CD14-positive monocyte (primary cell): ENCODE measurements around the gene FGFR4. TPM values are rescaled to one million over a fixed set of nuclear protein-coding genes. Genes with fewer than 3 reads are reported as not detected.

ENCODE experiments used
- DNase-seq, 3 donors: peaks; one replicate each; pipeline ENCODE4 v3.0.0-alpha.2; 2011 to 2022
- H2AFZ ChIP-seq: 2 replicates; pipeline ENCODE4 v1.6.0; 2012; ENCODE audit warnings: mild to moderate bottlenecking, low read depth, low read length, inconsistent platforms; ENCODE audit not compliant: insufficient read depth, poor library complexity, severe bottlenecking
- H3K27ac ChIP-seq, 2 donors: 1 replicate in 1 of 2; 2 replicates in 1 of 2; pipeline ENCODE4 v1.5.1; 2012 to 2013; ENCODE audit warnings: low read length in 2 of 2, control low read depth in 1 of 2, inconsistent platforms in 1 of 2, low read depth in 1 of 2, mild to moderate bottlenecking in 1 of 2
- H3K27me3 ChIP-seq, 2 donors: one replicate each; pipeline versions ENCODE4 v1.6.0 to v1.6.1; 2011 to 2013; ENCODE audit warnings: low read length in 2 of 2; ENCODE audit not compliant: control insufficient read depth in 2 of 2, insufficient read depth in 2 of 2
- H3K36me3 ChIP-seq, 2 donors: replicated peaks in 1 of 2; 1 replicate in 1 of 2; 2 replicates in 1 of 2; pipeline versions ENCODE4 v1.5.1 to v1.6.1; 2012 to 2013; ENCODE audit warnings: low read length in 2 of 2, control low read depth in 1 of 2, inconsistent platforms in 1 of 2, mild to moderate bottlenecking in 1 of 2; ENCODE audit not compliant: insufficient read depth in 2 of 2, control insufficient read depth in 1 of 2
- H3K4me1 ChIP-seq, 2 donors: 1 replicate in 1 of 2; 2 replicates in 1 of 2; pipeline versions ENCODE4 v1.5.1 to v1.6.1; 2012 to 2013; ENCODE audit warnings: low read length in 2 of 2, control low read depth in 1 of 2, inconsistent platforms in 1 of 2, mild to moderate bottlenecking in 1 of 2, moderate library complexity in 1 of 2; ENCODE audit not compliant: insufficient read depth in 2 of 2, control insufficient read depth in 1 of 2
- H3K4me2 ChIP-seq: replicated peaks from 2 replicates; pipeline ENCODE3; 2012; ENCODE audit warnings: low read length, moderate library complexity, mild to moderate bottlenecking; ENCODE audit not compliant: poor library complexity, severe bottlenecking; ENCODE audit errors: extremely low read depth
- H3K4me3 ChIP-seq, 3 experiments: fragments of 200-600 bp in 1 of 3; sonication (generic) in 1 of 3; replicated peaks in 1 of 3; 1 replicate in 2 of 3; 2 replicates in 1 of 3; pipeline ENCODE4 v1.5.1; 2011 to 2013; ENCODE audit warnings: low read length in 3 of 3, mild to moderate bottlenecking in 3 of 3, control low read depth in 2 of 3, low read depth in 2 of 3, inconsistent platforms in 1 of 3, moderate library complexity in 1 of 3
- H3K79me2 ChIP-seq: 2 replicates; pipeline ENCODE4 v1.6.0; 2012; ENCODE audit warnings: mild to moderate bottlenecking, control low read depth, inconsistent platforms, low read length, moderate library complexity; ENCODE audit not compliant: insufficient read depth
- H3K9ac ChIP-seq: 2 replicates; pipeline ENCODE4 v1.6.0; 2017; ENCODE audit warnings: low read length, mild to moderate bottlenecking; ENCODE audit not compliant: insufficient read depth, poor library complexity, severe bottlenecking
- H3K9me3 ChIP-seq, 2 donors: replicated peaks in 1 of 2; 1 replicate in 1 of 2; 2 replicates in 1 of 2; pipeline versions ENCODE4 v1.5.1 to v1.6.1; 2012 to 2013; ENCODE audit warnings: low read length in 2 of 2, control low read depth in 1 of 2; ENCODE audit not compliant: control insufficient read depth in 1 of 2, insufficient read depth in 1 of 2
- H4K20me1 ChIP-seq: 2 replicates; pipeline ENCODE4 v1.6.0; 2012; ENCODE audit warnings: mild to moderate bottlenecking, low read length, control low read depth, moderate library complexity; ENCODE audit not compliant: insufficient read depth
- H3K27ac Mint-ChIP-seq, 7 donors: one replicate each; pipeline ENCODE4 v1.8.0; 2020; ENCODE audit warnings: mild to moderate bottlenecking in 7 of 7, mixed read lengths in 7 of 7, moderate library complexity in 6 of 7, inconsistent platforms in 2 of 7
- H3K27me3 Mint-ChIP-seq, 3 donors: one replicate each; pipeline ENCODE4 v1.8.0; 2021 to 2022; ENCODE audit warnings: low read depth in 3 of 3, mild to moderate bottlenecking in 3 of 3, mixed read lengths in 3 of 3, moderate library complexity in 3 of 3, inconsistent platforms in 1 of 3
- H3K36me3 Mint-ChIP-seq, 2 donors: one replicate each; pipeline ENCODE4 v1.8.0; 2020; ENCODE audit warnings: mixed read lengths in 2 of 2, inconsistent platforms in 1 of 2, mild to moderate bottlenecking in 1 of 2
- H3K4me1 Mint-ChIP-seq: one replicate; pipeline ENCODE4 v1.8.0; 2020; ENCODE audit warnings: mild to moderate bottlenecking, mixed read lengths
- H3K4me3 Mint-ChIP-seq, 2 donors: one replicate each; pipeline ENCODE4 v1.8.0; 2020; ENCODE audit warnings: mild to moderate bottlenecking in 2 of 2, mixed read lengths in 2 of 2, moderate library complexity in 1 of 2
- H3K9me3 Mint-ChIP-seq, 7 donors: one replicate each; pipeline ENCODE4 v1.8.0; 2020 to 2022; ENCODE audit warnings: mixed read lengths in 7 of 7, mild to moderate bottlenecking in 6 of 7, moderate library complexity in 6 of 7, inconsistent platforms in 2 of 7
- WGBS: methylation state at CpG from one replicate; pipeline ENCODE4 v1.1.5; 2013; ENCODE audit warnings: missing lambda C conversion rate; ENCODE audit not compliant: insufficient coverage; 5-methylcytosine and 5-hydroxymethylcytosine counted together
- intact Hi-C, 2 donors: fragments of 100-400 bp; cut with micrococcal nuclease; formaldehyde crosslinking; loops; one replicate each; pipeline versions ENCODE4 v1.15.0 to v1.15.1; 2023
- polyA plus RNA-seq, 3 donors: library from polyadenylated mRNA; depleted of rRNA in 1 of 3; unstranded in 2 of 3; stranded (reverse) in 1 of 3; fragments of 300-500 nt in 2 of 3; fragments of >200 nt in 1 of 3; fragmentation: Illumina TruSeq in 2 of 3; gene quantifications; 1 replicate in 2 of 3; 2 replicates in 1 of 3; pipeline ENCODE4 v1.2.3, GENCODE V29; 2012 to 2021
- TF ChIP-seq, protein P1 (sequence below): fragments of 200-600 bp; IDR thresholded peaks from one replicate; pipeline ENCODE4 v1.8.0; 2022; ENCODE audit warnings: antibody characterized with exemption, mild to moderate bottlenecking

FGFR4 gene
- polyA plus RNA-seq, 3 donors: 0.39 TPM; not detected in 2

GRCh38 chr5:177103523-177104253, 17.0 kb downstream of the FGFR4 start:
- DNase-seq: no peak
- 50% methylated on average over 7 of the region's 9 CpGs for WGBS
- Mint-ChIP-seq H3K27ac (no peak overlapping the region), H3K4me3 (no peak overlapping the region), H3K4me1 (no peaks in the 10 kb centered on the region), H3K36me3 (no peaks in the 10 kb centered on the region), H3K27me3 (peaks cover 7 to 9% (median 7%) of the 10 kb centered on the region in 3 donors), H3K9me3 (peaks cover 0 to 3% (median 0%) of the 10 kb centered on the region in 7 donors)
- Histone ChIP-seq H3K27ac (no peak overlapping the region), H3K27me3 (no peaks in the 10 kb centered on the region), H3K4me2 (no peak overlapping the region), H3K9me3 (no peaks in the 10 kb centered on the region), H3K4me3 (no peak overlapping the region), H3K9ac (no peak overlapping the region), H4K20me1 (no peaks in the 10 kb centered on the region), H2AFZ (no peak overlapping the region), H3K4me1 (no peaks in the 10 kb centered on the region), H3K79me2 (no peaks in the 10 kb centered on the region), H3K36me3 (no peaks in the 10 kb centered on the region)
- intact Hi-C loops: no loop called here
- TF ChIP-seq, protein P1, sequence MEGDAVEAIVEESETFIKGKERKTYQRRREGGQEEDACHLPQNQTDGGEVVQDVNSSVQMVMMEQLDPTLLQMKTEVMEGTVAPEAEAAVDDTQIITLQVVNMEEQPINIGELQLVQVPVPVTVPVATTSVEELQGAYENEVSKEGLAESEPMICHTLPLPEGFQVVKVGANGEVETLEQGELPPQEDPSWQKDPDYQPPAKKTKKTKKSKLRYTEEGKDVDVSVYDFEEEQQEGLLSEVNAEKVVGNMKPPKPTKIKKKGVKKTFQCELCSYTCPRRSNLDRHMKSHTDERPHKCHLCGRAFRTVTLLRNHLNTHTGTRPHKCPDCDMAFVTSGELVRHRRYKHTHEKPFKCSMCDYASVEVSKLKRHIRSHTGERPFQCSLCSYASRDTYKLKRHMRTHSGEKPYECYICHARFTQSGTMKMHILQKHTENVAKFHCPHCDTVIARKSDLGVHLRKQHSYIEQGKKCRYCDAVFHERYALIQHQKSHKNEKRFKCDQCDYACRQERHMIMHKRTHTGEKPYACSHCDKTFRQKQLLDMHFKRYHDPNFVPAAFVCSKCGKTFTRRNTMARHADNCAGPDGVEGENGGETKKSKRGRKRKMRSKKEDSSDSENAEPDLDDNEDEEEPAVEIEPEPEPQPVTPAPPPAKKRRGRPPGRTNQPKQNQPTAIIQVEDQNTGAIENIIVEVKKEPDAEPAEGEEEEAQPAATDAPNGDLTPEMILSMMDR: no peak

DNA sequence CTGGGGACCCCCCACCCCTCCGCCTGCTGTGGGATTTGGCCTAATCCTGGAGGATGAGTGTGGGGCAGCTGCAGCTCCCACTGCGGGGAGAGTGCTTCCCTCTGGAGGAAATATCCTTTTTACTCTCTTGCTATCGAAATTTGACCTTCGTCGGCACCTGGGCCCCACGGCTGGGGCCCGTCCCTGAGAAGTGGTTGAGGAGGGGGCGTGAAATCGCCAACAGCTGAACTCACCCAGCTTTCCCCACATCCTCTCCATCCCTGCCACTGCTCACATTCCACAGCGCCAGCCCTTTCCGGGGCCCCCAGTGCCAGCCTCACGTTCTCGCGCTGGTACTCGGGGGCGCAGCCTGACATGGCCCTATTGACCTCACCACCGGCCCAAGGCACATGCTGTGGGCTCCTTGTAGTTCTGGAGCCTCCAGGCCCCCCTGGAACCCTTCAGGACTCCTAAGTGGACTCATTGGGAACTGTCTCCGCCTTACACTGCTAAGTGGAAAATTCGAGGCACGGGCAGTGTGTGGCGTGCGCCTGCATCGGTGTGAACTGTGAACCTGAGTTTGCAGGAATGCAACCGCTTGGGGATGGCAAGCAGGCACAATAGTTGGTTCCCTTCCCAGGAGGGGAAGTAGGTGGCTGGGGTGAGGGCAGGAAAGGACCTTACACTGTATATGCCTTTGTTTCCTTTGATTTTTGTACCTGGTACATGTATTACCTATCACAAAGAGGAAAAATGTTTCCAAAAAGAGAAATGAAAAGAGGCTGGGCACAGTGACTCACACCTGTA, 19.2 kb downstream of the FGFR4 start:
- H3K36me3 Mint-ChIP-seq: no peaks in the 10 kb centered on the region
- peaks cover 0 to 3% (median 0%) of the 10 kb centered on the region in 7 donors for H3K9me3 Mint-ChIP-seq

More for the DNA sequence above, 19.2 kb downstream of the FGFR4 start:
- Histone ChIP-seq H3K9me3 (no peaks in the 10 kb centered on the region), H3K27ac (no peak overlapping the region), H3K9ac (no peak overlapping the region), H3K36me3 (no peaks in the 10 kb centered on the region), H3K4me3 (no peak overlapping the region), H2AFZ (no peak overlapping the region), H3K27me3 (no peaks in the 10 kb centered on the region), H3K4me1 (no peaks in the 10 kb centered on the region), H4K20me1 (no peaks in the 10 kb centered on the region), H3K79me2 (no peaks in the 10 kb centered on the region), H3K4me2 (no peak overlapping the region)
- 93% methylated on average over 14 of the region's 24 CpGs for WGBS
- peak in 1 of 3 donors; percentile 1 for DNase-seq
- H3K4me1 Mint-ChIP-seq: no peaks in the 10 kb centered on the region
- no peak overlapping the region for H3K4me3 Mint-ChIP-seq
- intact Hi-C loops: no loop called here
- H3K27ac Mint-ChIP-seq: no peak overlapping the region
- TF ChIP-seq, protein P1: no peak
- peaks cover 3 to 4% (median 4%) of the 10 kb centered on the region in 3 donors for H3K27me3 Mint-ChIP-seq
